Loucy (cell line): ENCODE results near the gene MYO18A.

Source experiments
- EZH2phosphoT487 ChIP-seq: fragments of 200-600 bp; IDR thresholded peaks from 2 replicates; pipeline ENCODE4 v1.6.1; 2018; ENCODE audit warnings: antibody characterized with exemption, mild to moderate bottlenecking, moderate library complexity, borderline replicate concordance
- TF ChIP-seq, protein P1 (sequence below): fragments of 200-600 bp; sonication (generic); conservative IDR thresholded peaks from 2 replicates; pipeline ENCODE4 v1.5.1; 2014; ENCODE audit warnings: mild to moderate bottlenecking, antibody characterized with exemption, low read length

DNA sequence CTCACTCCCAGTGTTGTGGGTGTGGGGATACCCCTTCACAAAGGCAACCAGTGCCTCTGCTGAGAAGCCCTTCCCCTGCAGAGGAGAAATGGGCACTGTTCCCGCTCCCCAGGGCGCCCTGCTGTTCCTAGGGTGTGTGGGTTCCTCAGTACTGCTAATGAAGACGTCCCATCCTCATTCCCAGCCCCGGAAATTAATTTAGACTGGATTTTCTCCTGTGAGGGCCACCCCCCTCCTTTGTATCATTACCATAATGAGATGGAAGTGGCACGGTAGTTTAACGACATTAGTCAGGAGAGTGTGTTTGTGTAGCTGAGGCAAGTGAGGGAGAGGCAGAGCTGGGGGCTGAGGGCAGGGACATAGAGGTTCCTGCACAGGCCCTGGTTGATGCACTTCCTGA is 84.1 kb downstream of the MYO18A start:
- TF ChIP-seq, protein P1, sequence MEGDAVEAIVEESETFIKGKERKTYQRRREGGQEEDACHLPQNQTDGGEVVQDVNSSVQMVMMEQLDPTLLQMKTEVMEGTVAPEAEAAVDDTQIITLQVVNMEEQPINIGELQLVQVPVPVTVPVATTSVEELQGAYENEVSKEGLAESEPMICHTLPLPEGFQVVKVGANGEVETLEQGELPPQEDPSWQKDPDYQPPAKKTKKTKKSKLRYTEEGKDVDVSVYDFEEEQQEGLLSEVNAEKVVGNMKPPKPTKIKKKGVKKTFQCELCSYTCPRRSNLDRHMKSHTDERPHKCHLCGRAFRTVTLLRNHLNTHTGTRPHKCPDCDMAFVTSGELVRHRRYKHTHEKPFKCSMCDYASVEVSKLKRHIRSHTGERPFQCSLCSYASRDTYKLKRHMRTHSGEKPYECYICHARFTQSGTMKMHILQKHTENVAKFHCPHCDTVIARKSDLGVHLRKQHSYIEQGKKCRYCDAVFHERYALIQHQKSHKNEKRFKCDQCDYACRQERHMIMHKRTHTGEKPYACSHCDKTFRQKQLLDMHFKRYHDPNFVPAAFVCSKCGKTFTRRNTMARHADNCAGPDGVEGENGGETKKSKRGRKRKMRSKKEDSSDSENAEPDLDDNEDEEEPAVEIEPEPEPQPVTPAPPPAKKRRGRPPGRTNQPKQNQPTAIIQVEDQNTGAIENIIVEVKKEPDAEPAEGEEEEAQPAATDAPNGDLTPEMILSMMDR = no peak
- no peak for TF ChIP-seq EZH2phosphoT487
